Stimulated activated CD8-positive, alpha-beta memory T cell treated with anti-CD3 and anti-CD28 coated beads, Interleukin-15, amount 100 ng/mL, for 48 hours (primary cell): ENCODE measurements around the gene APOC1.

ENCODE experiments used
- DNase-seq, 2 donors: peaks; one replicate each; pipeline ENCODE4 v3.0.0-alpha.2; 2020; ENCODE audit warnings: low read depth in 2 of 2

Gene APOC1

GRCh38 chr19:44955505-44956439, 41.4 kb downstream of the APOC1 start:
- no peak for DNase-seq

GRCh38 chr19:44957526-44957925, 43.1 kb downstream of the APOC1 start:
- DNase-seq, result no peak

- DNase-seq, result no peak
Measured at GRCh38 chr19:44958090-44958489, 43.7 kb downstream of the APOC1 start.

- no peak for DNase-seq
Measured at GRCh38 chr19:44959691-44960090, 45.3 kb downstream of the APOC1 start.

- no peak for DNase-seq
Measured at GRCh38 chr19:44960906-44961728, 46.7 kb downstream of the APOC1 start.

- no peak for DNase-seq
Measured at GRCh38 chr19:44961821-44962220, 47.4 kb downstream of the APOC1 start.

GRCh38 chr19:44968118-44968517, 53.7 kb downstream of the APOC1 start:
- no peak for DNase-seq

- DNase-seq, result no peak
Measured at GRCh38 chr19:44968670-44969069, 54.3 kb downstream of the APOC1 start.
